GM10266 (cell line): ENCODE data around the gene ACYP1.

ENCODE experiments used
- DNase-seq: peaks from one replicate; pipeline ENCODE4 v3.0.0; 2012; ENCODE audit errors: extremely low spot score
- CTCF ChIP-seq: IDR thresholded peaks from 2 replicates; pipeline ENCODE4 v1.5.1; 2012; ENCODE audit warnings: mild to moderate bottlenecking, low read depth; ENCODE audit not compliant: control insufficient read depth, insufficient read depth; ENCODE audit errors: missing control alignments

Gene ACYP1

GRCh38 chr14:75011356-75011994 is 52.3 kb downstream of the ACYP1 start:
- TF ChIP-seq CTCF: no peak

GRCh38 chr14:75010472-75011093 is 53.2 kb downstream of the ACYP1 start:
- TF ChIP-seq CTCF: no peak
- no peak for DNase-seq

More at GRCh38 chr14:75011356-75011994, 52.3 kb downstream of the ACYP1 start:
- no peak for DNase-seq

GRCh38 chr14:75009176-75009575 is 54.6 kb downstream of the ACYP1 start:
- DNase-seq: no peak
- TF ChIP-seq CTCF: no peak

DNA sequence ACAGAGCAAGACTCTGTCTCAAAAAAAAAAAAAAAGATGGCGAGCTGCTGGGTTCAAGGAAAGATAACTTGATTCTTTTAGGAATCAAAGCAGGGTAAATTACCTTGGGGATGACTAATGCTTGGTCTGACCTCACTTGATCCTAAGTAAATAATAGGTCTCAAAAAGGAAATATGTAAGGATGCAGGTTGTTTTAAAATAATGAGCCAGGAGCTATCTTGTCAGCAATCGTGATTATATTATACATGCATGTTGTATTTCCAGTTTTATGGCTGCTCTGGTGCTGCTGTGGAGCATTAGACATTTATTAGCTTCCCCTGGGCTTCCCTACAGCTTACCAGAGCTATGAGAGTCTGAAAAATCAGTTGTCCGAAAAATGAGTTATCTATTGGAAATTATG is 58.5 kb downstream of the ACYP1 start:
- no peak for DNase-seq
- no peak for TF ChIP-seq CTCF

DNA sequence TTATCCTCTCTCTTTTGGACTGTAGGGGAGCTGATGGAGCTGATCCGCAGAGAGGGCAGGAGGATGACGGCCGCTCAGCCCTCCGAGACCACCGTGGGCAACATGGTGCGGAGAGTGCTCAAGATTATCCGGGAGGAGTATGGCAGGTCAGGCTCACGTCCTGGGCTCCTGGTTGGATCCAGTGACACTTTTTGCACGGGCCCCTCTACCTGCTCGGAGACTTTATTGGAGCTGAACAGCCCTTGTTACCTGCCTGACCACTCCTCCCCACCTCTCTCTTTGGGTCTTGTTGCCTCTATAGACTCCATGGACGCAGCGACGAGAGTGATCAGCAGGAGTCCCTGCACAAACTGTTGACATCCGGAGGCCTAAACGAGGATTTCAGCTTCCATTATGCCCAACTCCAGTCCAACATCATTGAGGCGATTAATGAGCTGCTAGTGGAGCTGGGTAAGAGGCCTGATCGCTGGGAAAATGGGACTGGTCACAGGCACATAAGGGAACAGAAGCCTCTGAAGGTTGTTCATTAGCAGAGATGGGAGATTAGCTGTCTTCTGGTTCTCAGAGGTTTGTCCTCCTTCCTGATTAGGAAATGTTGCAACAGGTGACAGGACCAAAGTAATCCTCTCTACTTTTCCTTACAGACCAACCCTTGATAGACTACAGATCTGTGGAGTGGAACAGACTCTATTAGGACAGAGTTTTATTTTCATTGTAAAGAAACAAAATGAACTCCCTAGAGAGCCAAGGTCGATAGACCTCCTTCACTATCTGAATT is 60.4 kb downstream of the ACYP1 start:
- no peak for DNase-seq
- TF ChIP-seq CTCF: no peak
